ENCODE results near the gene KIF12. TPM values are rescaled to one million over a fixed set of nuclear protein-coding genes. Genes with fewer than 3 reads are reported as not detected.
A peak's percentile ranks its signal among the peaks of the same experiment; 100 is the strongest.

KIF12 gene
- total RNA-seq, 1 experiment from 2014 or later, result 54.6 TPM

DNA sequence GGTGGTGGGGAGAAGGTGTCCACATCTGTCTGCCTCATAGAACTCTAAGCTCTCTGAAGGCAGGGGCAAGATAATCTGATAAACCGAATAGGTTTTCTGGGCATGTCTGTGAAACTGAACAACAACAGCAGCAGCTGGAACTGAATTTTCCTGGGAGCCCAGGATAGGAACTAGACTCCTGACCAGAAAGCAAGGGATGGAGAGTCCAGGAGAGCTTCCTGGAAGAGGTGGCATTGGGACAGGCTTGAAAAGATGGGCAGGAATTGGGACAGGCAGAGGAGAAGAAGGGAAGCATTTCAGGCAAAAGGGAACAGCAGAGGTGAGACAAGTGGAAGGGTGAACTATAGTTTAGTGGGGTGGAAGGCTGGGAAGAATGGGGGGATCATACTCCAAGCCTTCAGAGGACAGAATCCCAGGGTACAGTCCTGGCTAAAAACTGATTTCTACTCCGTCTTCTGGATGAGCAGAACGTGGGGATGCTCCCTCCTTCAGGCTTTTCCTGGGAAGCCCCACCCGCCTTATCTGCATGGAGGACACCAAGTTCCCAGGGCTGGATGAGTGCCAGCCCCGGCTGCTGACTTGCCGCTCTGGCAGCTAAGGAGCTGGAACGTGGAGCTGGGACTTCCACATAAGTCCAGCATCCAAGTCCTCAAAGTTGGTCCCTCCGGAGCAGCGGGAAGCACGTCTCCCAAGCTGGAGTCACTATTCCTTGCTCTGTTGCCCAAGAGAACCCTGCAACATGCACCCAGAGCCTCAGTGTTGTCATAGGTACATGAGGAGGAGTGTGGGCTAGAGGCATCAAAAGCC, 13.9 kb upstream of the KIF12 start:
- DNase-seq, result peak in 1 of 2 experiments; percentile 21
- Mint-ChIP-seq H3K27ac (ENCODE audit: unreplicated experiment) (no peak overlapping the region), H3K27me3 (ENCODE audit: insufficient read depth, unreplicated experiment) (no peaks in the 10 kb centered on the region), H3K9me3 (ENCODE audit: unreplicated experiment) (no peaks in the 10 kb centered on the region), H3K36me3 (ENCODE audit: insufficient read depth, unreplicated experiment) (peaks cover 5% of the 10 kb centered on the region), H3K4me3 (ENCODE audit: unreplicated experiment) (no peak overlapping the region), H3K4me1 (ENCODE audit: low read depth, unreplicated experiment) (peaks cover 14% of the 10 kb centered on the region)
- intact Hi-C loops (cut with micrococcal nuclease; ENCODE audit: unreplicated experiment), result no loop called here
- no peaks in the 10 kb centered on the region for H3K36me3 ChIP-seq (ENCODE audit: control insufficient read depth, insufficient read depth, low read length)
- ChIA-PET CTCF (no interaction called here), POLR2A (no interaction called here)
- peaks cover 9% of the 10 kb centered on the region for H3K4me1 ChIP-seq
- H3K9me3 ChIP-seq, result no peaks in the 10 kb centered on the region
- no peak overlapping the region for H3K4me3 ChIP-seq (ENCODE audit: low read depth, low read length)
- no TSS peak for BruUV-seq (replicated peaks)
- TF ChIP-seq, protein P1, sequence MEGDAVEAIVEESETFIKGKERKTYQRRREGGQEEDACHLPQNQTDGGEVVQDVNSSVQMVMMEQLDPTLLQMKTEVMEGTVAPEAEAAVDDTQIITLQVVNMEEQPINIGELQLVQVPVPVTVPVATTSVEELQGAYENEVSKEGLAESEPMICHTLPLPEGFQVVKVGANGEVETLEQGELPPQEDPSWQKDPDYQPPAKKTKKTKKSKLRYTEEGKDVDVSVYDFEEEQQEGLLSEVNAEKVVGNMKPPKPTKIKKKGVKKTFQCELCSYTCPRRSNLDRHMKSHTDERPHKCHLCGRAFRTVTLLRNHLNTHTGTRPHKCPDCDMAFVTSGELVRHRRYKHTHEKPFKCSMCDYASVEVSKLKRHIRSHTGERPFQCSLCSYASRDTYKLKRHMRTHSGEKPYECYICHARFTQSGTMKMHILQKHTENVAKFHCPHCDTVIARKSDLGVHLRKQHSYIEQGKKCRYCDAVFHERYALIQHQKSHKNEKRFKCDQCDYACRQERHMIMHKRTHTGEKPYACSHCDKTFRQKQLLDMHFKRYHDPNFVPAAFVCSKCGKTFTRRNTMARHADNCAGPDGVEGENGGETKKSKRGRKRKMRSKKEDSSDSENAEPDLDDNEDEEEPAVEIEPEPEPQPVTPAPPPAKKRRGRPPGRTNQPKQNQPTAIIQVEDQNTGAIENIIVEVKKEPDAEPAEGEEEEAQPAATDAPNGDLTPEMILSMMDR (IDR thresholded peaks at IDR 0.05; ENCODE audit: insufficient read depth in 1 of 2, low read depth in 1 of 2, low read length in 1 of 2, severe bottlenecking in 1 of 2, unreplicated experiment in 1 of 2), result no peak
- no peaks in the 10 kb centered on the region for H3K27me3 ChIP-seq (replicated peaks; ENCODE audit: control insufficient read depth, insufficient read depth, low read length)

DNA sequence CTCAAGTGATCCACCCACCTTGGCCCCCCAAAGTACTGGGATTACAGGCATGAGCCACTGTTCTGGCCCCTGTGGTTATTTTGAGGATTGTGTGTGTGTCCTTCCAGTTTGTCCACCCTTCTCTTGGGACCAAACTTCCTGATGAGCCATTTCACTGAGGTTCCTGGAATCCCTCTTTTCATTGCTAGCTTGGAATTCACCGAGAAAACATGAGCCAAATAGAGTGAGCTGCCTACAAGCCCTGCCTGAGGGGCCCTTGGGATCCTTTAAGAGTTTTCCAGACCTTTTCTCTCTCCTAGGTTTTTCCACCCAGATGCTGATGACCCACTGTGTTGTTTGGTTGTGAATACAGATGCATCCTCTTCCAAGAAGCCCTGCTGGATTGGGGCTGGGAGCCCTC, 13.2 kb upstream of the KIF12 start:
- Mint-ChIP-seq H3K4me3 (ENCODE audit: unreplicated experiment) (no peak overlapping the region), H3K27me3 (ENCODE audit: insufficient read depth, unreplicated experiment) (no peaks in the 10 kb centered on the region), H3K4me1 (ENCODE audit: low read depth, unreplicated experiment) (peaks cover 8% of the 10 kb centered on the region), H3K9me3 (ENCODE audit: unreplicated experiment) (no peaks in the 10 kb centered on the region), H3K27ac (ENCODE audit: unreplicated experiment) (no peak overlapping the region), H3K36me3 (ENCODE audit: insufficient read depth, unreplicated experiment) (peaks cover 5% of the 10 kb centered on the region)
- Histone ChIP-seq H3K27me3 (replicated peaks; ENCODE audit: control insufficient read depth, insufficient read depth, low read length) (no peaks in the 10 kb centered on the region), H3K4me3 (ENCODE audit: low read depth, low read length) (no peak overlapping the region), H3K36me3 (ENCODE audit: control insufficient read depth, insufficient read depth, low read length) (no peaks in the 10 kb centered on the region), H3K4me1 (peaks cover 4% of the 10 kb centered on the region; the same call in 1 of the 2 replicates), H3K9me3 (no peaks in the 10 kb centered on the region)
- no TSS peak for BruUV-seq (replicated peaks)
- TF ChIP-seq, protein P1 (IDR thresholded peaks at IDR 0.05; ENCODE audit: insufficient read depth in 1 of 2, low read depth in 1 of 2, low read length in 1 of 2, severe bottlenecking in 1 of 2, unreplicated experiment in 1 of 2), result no peak
- peak in 1 of 2 experiments; percentile 7 for DNase-seq
- ChIA-PET CTCF (no interaction called here), POLR2A (no interaction called here)
- intact Hi-C loops (cut with micrococcal nuclease; ENCODE audit: unreplicated experiment), result no loop called here

DNA sequence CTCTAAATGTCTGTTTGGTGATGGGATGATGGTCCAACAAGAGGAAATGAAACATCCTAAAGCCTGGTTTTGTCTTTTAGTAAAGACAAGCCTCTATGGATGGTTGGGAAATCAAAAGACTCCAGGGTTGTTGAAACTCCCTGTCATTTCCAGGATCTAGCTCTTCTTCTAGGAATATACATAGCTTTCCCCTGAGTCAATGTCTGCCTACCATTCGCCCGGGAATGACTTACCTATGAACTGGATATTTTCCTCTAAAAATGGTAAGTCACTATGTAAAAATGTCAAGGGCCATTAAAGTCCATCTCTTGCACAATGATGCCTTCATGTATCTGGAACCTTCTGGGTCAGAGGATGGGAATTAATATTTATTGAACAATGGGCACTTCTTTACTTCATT, 11.1 kb upstream of the KIF12 start:
- POLR2A ChIA-PET, result no interaction called here
- no peaks in the 10 kb centered on the region for H3K27me3 ChIP-seq (replicated peaks; ENCODE audit: control insufficient read depth, insufficient read depth, low read length)
- peaks cover 5% of the 10 kb centered on the region for H3K36me3 Mint-ChIP-seq (ENCODE audit: insufficient read depth, unreplicated experiment)

More for the DNA sequence above, 11.1 kb upstream of the KIF12 start:
- CTCF ChIA-PET, result interaction anchor here (0.8 to 4.0 kb wide), 3 partner anchors 11 to 180 kb away, joined by 3 to 84 read pairs (median 76); partner anchors contain the start of genes COL27A1 and KIF12
- Histone ChIP-seq H3K36me3 (ENCODE audit: control insufficient read depth, insufficient read depth, low read length) (no peaks in the 10 kb centered on the region), H3K4me1 (no peaks in the 10 kb centered on the region), H3K9me3 (no peaks in the 10 kb centered on the region), H3K4me3 (ENCODE audit: low read depth, low read length) (no peak overlapping the region)
- peaks cover 6% of the 10 kb centered on the region for H3K4me1 Mint-ChIP-seq (ENCODE audit: low read depth, unreplicated experiment)
- H3K27ac Mint-ChIP-seq (ENCODE audit: unreplicated experiment), result no peak overlapping the region
- no peaks in the 10 kb centered on the region for H3K9me3 Mint-ChIP-seq (ENCODE audit: unreplicated experiment)
- BruUV-seq (replicated peaks), result no TSS peak
- peak in 1 of 2 experiments; percentile 3 for DNase-seq
- no peak overlapping the region for H3K4me3 Mint-ChIP-seq (ENCODE audit: unreplicated experiment)
- no peaks in the 10 kb centered on the region for H3K27me3 Mint-ChIP-seq (ENCODE audit: insufficient read depth, unreplicated experiment)
- intact Hi-C loops (cut with micrococcal nuclease; ENCODE audit: unreplicated experiment), result no loop called here
- TF ChIP-seq, protein P1 (IDR thresholded peaks at IDR 0.05; ENCODE audit: insufficient read depth in 1 of 2, low read depth in 1 of 2, low read length in 1 of 2, severe bottlenecking in 1 of 2, unreplicated experiment in 1 of 2), result no peak
